Ecto neural progenitor cell (in vitro differentiated cells): ENCODE measurements around the gene KCNJ10.

ENCODE experiments used
- DNase-seq: peaks from one replicate; pipeline ENCODE4 v3.0.0-alpha.2; 2018; ENCODE audit warnings: low spot score

The KCNJ10 gene

DNA sequence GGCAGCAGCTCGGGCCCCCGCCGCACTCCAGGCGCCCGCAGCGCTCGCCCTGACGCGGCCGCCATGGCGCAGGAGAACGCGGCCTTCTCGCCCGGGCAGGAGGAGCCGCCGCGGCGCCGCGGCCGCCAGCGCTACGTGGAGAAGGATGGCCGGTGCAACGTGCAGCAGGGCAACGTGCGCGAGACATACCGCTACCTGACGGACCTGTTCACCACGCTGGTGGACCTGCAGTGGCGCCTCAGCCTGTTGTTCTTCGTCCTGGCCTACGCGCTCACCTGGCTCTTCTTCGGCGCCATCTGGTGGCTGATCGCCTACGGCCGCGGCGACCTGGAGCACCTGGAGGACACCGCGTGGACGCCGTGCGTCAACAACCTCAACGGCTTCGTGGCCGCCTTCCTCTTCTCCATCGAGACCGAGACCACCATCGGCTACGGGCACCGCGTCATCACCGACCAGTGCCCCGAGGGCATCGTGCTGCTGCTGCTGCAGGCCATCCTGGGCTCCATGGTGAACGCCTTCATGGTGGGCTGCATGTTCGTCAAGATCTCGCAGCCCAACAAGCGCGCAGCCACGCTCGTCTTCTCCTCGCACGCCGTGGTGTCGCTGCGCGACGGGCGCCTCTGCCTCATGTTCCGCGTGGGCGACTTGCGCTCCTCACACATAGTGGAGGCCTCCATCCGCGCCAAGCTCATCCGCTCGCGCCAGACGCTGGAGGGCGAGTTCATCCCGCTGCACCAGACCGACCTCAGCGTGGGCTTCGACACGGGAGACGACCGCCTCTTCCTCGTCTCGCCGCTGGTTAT is 14.2 kb upstream of the KCNJ10 start:
- peak; percentile 78 for DNase-seq

DNA sequence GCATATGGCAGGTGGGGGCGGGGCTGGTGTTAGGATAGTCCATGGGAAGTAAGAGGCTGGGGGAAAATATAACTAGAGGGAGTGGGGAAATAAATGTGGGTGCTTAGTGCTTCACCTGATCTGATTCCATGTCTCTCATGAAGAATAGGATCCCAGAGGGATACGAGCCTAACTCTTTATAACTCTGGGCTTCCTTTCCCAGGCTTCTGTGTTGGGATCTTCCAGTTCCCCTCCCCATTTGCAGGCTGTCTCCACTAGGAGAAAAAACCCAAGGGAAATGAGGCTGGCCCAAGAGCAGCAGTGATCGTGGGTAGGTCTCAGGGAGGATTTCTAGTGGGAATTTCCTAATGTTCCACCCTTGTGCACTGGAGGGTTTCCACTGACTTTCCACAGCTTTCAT is 13.0 kb upstream of the KCNJ10 start:
- DNase-seq = no peak

DNA sequence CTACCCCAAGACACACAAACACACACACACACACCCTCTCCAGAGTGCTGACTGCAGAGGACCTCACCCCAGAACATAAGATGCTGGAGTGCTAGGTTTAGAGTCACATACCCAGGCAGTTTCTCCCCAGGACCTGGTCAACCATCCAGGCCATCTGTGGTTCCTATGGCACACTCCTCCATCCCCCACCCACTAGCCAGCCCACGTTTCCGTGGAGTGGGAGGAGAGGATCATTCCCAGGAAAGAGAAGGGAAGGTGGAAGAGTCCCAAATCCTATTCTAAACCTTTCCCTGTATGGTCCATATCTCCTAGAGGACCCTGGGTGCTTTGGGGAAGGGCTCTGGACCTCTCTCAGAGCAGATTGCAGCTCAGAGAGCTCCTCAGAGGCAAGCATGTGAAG is 12.5 kb upstream of the KCNJ10 start:
- DNase-seq = no peak

DNA sequence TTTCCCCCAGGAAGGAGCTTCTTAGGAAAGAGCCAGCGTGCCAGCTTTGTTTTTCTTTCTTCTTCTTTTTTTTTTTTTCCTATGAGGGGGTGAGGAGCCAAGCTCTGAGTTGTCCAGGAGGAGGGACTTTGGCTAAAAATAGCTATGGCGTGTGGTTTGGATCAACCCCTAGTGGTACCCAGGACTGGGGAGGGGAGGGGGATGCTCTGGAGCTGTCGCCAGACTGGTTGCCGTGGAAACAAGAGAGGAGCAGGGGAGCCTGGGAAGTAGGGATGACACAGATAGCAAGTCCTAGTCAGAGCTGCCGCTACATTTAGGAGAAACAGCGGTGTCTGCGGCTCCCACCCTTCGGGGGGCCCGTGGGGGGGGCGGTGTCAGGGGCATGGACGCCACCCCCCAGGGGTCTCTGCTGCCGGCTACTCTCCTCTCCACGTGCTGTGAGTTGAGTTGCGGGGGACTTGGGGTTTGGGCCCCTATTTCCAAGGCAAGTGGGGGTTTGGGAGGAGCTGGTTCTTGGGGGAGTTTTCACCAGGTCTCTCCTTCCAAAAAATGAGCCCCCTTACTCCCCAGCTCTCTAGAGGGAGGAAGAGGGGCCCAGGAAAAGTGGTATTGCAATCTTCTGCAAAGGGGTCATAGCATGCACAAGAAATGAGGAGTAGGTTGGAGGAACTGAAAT is 11.4 kb upstream of the KCNJ10 start, which contains the start of gene KCNJ9:
KCNJ9 (plus strand) TSS at position 278 of the 676 bp plus-strand sequence. CDS start 2,493 bp downstream, outside the sequence.
- DNase-seq = no peak

DNA sequence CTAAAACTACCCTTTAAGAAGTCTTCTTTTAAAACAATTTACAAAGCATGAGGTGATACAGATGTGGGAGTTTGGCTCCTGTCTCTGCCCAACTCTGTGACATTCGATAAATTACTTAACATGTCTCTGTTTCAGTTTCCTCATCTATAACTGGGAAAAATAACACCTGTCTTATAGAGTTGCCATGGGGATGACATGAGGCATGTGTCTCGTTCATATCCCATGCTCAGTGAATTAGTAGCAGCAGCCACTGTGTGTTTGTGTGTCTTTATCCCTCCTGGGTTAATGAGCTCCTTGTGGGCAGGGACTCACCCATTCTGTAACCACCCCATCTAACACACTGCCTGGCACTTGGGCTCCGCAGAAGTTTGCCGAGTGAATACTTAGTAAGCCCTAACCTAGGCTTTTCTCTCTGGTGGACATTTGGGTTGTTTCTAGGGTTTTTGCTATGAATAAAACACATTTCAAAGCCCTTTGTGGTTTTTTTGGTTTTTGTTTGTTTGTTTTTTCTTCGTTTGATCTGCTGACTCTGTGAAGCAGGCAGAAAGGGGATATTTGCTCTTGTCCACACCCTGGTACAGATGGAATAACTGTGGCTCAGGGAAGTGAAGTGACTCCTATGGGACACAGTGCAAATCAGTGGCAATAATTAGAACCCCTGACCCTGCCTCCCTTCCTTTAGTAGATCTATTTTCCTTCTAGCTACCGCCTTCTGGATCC is 10.6 kb upstream of the KCNJ10 start:
- no peak for DNase-seq

DNA sequence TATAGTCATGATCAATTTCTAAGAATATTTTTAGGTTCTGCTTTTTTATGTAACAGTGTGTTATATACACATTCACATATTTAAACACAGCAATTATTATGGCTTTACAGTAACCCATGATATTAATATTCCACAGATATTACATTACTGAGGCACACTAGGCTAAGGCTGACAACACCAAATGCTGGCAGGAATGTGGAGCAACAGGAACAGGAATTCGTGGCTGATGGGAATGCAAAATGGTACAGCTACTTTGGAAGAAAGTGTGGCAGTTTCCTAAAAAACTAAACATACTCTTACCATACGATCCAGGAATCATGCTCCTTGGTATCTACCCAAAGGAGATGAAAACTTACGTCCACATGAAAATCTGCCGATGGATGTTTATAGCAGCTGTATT is 9.5 kb upstream of the KCNJ10 start:
- DNase-seq = no peak

DNA sequence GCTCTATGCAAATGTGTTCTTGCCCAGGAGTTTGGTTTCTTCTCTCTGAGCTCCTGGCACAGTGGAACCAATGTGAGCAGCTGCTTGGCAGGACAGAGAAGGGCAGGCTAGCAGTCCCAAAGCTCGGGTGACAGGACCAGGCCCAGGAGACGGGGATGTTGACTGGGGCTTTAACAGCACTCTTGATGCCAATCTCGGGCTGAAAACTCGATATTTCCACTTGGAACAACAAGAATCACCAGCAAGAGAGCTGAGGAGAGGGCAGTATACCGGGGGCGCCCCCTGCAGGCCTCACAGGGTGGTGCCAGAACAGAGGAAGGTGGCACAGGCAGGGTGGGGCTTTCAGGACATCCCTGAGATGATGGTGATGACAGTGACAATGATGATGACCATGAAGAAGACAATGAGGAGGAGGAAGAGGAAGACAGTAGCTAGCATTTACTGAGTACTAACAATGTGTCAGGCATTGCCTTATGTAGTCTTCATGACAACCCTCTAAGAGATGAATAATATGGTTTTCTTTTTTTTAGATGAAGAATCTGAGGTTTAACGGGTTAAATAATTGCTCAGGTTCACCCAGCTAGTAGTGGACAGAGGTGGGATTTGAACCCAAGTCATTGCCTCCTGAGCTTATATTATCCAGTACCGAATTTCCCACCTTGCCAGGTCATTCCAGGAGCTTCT is 8.7 kb upstream of the KCNJ10 start:
- peak; percentile 78 for DNase-seq

DNA sequence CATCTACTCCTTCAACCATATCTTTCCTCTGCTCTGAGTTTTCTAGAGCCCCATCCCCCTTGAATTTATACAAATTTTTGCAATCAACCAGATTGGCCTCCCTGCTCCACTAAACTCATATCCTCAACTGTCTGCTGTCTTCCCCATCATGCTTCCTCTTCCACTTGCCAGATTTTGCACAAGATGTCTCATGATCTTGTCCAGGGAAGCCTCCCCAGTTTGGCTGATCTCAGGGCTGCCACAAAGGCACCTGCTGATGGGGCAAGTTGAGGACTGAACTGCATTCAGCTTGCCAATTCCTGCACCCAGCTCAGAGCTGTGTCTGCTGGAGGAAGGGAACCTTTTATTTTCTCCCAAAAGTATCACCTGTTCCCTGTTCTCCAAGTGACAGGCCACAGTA is 7.5 kb upstream of the KCNJ10 start:
- DNase-seq = no peak

DNA sequence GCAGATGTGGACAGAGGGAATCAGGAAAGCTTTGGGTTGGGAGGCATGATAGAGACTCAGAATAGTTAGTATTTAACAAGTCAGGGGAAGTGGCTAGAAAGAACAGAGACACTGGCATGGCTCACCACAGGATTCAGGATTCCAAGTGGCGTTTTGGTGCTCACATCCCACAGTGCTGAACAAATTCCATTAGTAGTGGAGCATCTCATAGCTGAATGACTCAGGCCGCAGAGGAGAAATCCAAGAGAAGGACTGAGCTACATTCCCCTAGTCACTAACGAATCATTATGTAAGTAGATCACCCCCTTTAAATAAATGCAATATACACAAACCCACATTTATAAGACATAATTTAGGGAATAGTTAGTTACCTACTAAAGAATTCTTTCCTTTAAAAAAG is 6.3 kb upstream of the KCNJ10 start:
- DNase-seq = no peak

DNA sequence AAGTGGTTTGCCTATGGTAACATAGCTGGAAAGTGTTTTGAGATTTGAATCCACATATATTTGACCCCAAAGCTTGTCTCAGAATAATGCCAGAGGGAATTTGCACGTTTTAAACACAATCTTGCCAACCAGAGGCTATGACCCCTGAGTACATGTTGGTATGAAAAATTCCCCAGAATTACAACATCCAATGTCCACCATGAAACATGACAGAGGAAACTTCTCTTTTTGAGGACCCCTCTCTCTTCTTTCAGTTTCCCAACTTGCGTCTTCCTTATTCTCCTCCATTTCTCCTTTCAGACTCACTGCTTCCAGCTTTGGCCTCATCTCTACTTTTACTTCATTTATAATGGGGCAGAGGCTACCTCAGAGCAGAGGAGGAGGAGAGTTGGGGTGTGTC is 5.9 kb upstream of the KCNJ10 start:
- no peak for DNase-seq

DNA sequence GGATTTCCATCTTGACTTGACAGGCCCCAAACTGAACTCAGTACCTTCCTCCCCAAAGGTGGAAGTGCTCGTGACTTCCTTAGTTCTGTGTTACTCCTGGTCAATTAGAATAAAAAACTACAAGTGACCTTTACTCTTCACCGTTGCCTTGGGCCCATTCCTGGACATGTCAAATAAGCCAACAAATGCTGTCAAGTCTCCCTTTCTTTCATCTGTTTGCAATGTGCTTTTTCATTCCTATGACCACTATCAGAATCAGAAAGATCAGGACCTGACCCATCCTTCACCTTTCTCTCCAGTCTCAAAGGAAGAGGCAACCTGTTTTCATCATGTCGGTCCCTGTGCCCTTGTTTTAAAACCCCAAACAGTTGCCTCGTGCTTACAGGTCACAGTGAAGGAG is 4.9 kb upstream of the KCNJ10 start:
- DNase-seq = no peak

DNA sequence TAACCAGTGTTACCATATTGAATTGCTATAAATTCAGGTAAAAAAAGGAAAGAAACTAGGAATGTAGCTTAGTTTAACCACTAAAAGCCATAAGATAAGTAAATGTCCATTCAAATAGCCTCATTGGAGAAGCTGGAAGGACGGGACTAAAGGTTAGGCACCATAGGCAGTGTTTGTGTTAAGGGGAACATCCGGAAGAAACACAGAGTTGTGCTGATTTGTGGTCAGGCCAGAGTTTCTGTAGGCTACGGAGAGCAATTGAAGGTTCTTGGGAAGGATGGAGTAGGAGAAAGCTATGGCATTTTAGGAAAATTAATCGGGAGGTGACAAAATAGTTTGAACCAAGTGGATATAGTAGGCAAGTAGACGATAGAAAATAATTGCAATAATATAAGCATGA is 1.3 kb upstream of the KCNJ10 start:
- no peak for DNase-seq

DNA sequence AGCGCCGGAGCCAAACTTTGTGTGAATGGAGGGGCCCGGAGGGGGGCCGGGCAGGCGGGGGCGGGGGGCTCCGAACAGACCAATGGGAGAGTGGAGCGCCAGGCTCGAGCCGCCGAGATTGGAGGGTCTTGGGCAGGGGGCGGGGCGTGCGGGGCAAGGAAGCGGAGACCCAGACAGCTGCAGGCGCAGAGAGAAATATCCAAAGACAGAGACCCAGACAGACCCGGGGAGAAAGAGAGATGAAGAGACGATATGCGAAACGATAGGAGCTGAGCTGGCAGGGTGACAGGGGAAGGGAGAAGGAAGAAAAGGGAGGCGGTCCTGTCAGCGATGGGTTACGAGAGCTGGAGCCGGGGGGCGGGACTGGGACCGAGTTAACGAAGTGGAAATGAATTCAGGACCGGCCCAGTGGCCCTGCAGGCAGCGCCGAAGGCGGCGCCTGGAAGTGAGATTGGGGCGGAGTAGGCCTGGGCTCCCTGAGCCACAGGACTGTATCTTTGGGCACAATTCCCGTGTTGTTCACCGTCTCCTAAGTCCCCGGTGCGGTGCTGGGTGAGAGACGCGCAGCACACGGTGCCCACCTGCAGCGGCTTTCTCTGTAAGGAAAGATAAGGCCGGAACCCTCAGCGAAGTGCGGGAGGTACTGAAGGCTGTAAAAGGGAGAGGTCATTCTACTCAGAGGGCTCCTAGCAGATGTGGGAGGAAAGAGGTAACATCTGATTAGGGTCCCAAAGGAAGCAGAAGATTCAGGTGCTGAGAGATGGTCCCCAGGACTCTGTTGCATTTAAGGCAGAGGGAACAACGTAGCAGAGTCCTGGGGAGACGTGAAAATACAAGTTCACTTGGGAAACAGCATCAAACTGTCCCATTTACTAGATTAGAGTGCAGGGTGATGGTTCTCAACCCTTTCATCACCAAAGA is 543 bp upstream of the KCNJ10 start:
- peak; percentile 92 for DNase-seq

DNA sequence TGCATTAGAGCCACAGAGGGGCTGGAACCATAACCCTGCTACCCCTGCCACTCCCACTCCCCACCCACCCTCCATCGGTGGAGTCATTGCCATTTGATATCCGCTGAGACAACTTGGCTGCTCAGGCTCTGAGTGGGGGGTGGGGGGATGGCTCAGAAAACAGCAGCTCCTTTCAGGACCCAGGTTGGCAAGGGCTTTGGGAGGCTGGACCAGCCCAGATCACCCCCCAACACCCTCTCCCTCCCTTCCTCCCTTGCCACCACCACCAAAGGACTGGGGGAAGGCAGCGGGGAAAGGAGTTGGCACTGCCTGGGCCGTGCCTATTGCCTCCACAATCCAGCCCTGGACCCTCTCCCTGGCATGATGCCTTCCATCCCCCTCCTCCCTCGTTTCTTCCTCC is 1.7 kb downstream of the KCNJ10 start:
- DNase-seq = no peak

DNA sequence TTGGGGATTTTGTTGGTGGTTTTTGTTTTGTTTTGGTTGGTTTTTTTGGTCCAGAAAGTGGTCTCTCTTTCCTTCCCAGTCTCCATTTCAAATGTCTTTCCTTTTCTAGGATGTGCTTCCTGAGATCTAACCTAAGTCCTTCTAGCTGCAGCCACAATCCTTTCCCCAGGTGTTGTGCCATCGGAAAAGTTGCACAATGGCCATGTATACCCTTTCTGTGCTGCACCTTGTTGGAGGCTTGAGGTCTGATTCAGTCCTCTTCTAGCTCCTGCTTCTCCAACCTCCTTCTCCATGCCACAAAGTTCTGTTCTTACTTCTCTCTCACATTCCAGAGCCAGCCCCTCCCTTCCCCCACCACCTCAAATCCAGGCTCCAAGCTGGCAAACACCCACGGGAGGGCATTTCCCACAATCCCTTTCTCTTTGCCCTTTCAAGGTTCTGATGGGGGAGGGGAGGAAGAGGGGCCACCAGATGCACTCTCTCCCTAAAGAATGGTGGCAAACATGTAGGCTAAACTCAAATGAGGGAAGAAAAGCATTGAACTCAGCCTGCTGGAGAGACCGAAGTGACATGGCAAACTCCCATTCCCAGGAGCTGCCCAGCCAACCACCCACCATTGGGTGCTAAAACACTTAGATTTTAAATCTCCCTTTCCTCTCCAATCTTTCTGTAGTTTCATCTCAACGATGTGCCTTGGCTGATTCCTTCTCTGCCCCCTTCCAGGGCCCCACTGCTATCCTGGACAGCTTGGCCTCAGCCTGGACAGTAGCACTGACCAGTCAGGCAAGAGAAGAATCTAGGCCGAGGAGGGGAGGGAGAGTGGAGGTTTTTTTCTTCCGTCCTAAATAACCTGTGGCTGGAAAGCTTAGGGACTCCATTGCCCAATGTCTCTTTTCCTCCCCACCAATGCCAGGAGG is 2.9 kb downstream of the KCNJ10 start:
- DNase-seq = no peak

DNA sequence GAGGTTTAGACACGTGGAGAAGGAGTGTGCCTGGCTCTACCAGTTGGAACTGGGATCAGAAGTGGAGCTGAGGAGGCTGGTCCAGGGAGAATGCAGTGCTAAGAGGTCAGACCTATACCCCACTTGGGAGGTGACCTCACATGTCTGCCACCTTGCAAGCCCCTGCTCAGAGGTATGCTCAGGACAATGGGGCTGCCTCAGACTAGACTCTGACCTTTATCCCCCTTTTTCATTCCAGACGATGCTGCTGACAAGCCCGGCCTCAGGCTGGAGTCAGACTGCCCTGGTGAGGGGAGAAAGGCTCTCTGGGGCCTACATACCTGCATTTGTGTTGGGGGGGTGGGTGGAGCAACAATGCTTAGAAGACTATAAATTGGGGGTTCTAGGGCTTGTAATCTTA is 5.2 kb downstream of the KCNJ10 start:
- no peak for DNase-seq

DNA sequence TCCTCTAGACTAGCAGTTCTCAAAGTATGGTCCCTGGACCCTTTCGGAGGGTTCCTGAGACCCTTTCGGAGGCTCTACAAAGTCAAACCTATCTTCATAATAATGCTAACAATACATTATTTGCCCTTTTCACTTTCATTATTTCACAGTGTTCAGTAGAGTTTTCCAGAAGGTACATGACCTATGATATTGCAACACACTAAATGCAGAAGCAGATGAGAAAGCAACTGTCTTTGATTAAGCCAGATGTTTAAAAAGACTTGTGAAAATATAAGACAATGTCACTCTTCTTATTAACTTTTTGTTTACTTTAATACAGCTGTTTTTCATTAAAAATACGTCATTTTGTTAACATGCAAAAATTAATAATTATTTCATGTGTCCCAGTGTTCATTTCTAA is 5.8 kb downstream of the KCNJ10 start:
- DNase-seq = no peak

DNA sequence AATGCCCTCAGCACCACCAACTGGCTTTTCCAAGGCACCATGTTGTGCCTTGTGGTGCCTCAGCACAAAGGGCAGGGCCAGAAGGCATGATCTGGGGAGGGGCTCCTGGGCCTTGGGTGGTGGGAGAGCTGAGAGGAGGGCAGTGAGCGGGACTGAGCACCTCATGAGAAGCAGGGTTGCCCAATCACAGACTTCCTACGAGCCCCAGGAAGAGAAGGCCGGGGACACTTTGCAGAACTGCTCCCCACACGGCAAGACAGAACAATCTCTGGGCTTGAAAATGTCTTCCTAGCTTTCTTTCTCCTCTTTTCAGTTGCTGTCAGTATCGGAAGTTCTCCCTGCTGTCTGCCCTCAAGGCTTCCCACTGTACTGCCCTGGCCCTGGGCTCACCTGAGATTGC is 6.8 kb downstream of the KCNJ10 start:
- DNase-seq = no peak

DNA sequence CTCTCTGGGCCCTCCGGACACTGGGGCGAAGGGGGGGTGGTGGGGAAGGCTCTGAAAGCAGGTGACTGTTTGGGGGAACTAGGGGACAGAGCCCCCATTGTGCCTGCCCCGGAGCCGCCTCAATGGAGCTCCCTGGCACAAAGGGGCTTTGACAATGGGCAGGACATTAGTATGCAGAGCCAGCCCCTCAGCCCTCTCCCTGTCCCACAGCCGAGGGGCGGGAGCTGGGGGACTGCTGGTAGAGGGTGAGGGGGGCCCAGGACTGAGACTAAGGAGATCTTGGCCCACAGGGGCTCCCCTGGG is 7.8 kb downstream of the KCNJ10 start:
- no peak for DNase-seq
